ENCODE measurements around the gene HS3ST5. TPM values are rescaled to one million over a fixed set of nuclear protein-coding genes. Genes with fewer than 3 reads are reported as not detected.

HS3ST5 gene
- total and polyA plus RNA-seq, 7 donors, result 0.28 to 1.1 (median 0.36) TPM; not detected in 2

DNA sequence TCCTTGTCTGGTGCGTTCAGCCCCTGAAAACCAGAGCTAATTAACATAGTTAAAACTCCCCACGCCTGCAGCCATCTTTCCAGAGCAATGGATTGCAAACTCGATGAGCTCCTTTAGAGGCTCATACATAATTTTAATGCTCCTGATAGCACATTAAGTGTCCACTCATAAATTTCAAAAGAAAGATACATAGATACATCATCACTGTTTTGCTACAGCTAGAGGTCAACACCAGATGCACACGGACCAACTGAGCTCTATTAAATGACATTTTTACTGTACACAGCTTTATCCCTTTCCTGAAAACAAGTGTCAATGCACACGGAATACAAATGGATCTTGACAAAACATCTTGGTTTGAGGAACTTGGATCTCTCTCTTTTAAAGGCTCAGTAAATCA is 280.6 kb downstream of the HS3ST5 start:
- Histone ChIP-seq H3K27me3 (no peaks in the 10 kb centered on the region), H3K36me3 (no peaks in the 10 kb centered on the region), H3K4me3 (no peak overlapping the region), H3K27ac (no peak overlapping the region), H3K9me3 (no peaks in the 10 kb centered on the region), H3K4me1 (no peaks in the 10 kb centered on the region)
- TF ChIP-seq POLR2AphosphoS5 (IDR thresholded peaks at IDR 0.05) (no peak), EP300 (IDR thresholded peaks at IDR 0.05) (no peak), POLR2A (IDR thresholded peaks at IDR 0.05) (no peak)
- TF ChIP-seq, protein P1, sequence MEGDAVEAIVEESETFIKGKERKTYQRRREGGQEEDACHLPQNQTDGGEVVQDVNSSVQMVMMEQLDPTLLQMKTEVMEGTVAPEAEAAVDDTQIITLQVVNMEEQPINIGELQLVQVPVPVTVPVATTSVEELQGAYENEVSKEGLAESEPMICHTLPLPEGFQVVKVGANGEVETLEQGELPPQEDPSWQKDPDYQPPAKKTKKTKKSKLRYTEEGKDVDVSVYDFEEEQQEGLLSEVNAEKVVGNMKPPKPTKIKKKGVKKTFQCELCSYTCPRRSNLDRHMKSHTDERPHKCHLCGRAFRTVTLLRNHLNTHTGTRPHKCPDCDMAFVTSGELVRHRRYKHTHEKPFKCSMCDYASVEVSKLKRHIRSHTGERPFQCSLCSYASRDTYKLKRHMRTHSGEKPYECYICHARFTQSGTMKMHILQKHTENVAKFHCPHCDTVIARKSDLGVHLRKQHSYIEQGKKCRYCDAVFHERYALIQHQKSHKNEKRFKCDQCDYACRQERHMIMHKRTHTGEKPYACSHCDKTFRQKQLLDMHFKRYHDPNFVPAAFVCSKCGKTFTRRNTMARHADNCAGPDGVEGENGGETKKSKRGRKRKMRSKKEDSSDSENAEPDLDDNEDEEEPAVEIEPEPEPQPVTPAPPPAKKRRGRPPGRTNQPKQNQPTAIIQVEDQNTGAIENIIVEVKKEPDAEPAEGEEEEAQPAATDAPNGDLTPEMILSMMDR (IDR thresholded peaks at IDR 0.05), result no peak
- WGBS, 2 donors, result 69 to 75% methylated on average over 5 of the region's 5 CpGs
- no peak for DNase-seq
- intact Hi-C loops (cut with DNase I), result no loop called here

DNA sequence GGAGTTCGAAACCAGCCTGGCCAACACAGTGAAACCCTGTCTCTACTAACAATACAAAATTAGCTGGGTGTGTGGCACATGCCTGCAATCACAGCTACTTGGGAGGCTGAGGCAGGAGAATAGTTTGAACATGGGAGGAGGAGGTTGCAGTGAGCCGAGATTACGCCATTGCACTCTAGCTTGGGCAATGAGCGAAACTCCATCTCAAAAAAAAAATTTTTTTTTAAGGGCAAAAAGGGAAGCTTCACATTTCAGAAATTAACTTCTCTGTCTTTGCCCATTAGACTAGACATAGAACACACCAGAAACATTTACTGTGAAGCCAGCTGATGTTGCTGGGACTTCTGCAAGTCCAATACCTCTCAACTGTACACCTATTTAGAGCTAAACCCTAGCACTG is 281.1 kb downstream of the HS3ST5 start:
- TF ChIP-seq, protein P1 (IDR thresholded peaks at IDR 0.05), result no peak
- TF ChIP-seq POLR2A (IDR thresholded peaks at IDR 0.05), result no peak
- TF ChIP-seq POLR2AphosphoS5 (IDR thresholded peaks at IDR 0.05), result no peak
- WGBS, 2 donors, result 95 to 96% methylated on average over 4 of the region's 4 CpGs
- no peak overlapping the region for H3K4me3 ChIP-seq
- H3K27me3 ChIP-seq, result no peaks in the 10 kb centered on the region
- no peak for DNase-seq
- no peak overlapping the region for H3K27ac ChIP-seq
- H3K36me3 ChIP-seq, result no peaks in the 10 kb centered on the region
- no peaks in the 10 kb centered on the region for H3K9me3 ChIP-seq
- H3K4me1 ChIP-seq, result no peaks in the 10 kb centered on the region
- intact Hi-C loops (cut with DNase I), result no loop called here

DNA sequence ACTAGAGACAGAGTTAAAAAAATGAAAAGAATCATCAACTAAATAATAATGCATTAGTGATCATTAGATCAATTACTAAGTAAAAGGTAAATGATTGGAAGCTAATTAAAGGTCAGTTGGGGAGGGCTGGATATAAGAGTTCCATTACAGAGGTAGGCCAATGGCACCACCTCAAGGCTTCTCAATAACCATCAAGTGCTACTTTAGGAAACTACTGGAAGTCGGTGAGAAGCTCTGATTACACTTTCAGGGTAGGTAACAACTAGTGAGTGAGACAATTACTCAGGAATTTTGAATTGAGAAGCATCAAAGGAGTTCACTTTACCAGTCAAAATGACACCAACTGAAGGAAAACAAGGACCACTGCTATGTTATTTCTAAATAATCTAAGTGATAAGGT is 281.7 kb downstream of the HS3ST5 start:
- Histone ChIP-seq H3K27ac (no peak overlapping the region), H3K36me3 (no peaks in the 10 kb centered on the region), H3K27me3 (no peaks in the 10 kb centered on the region), H3K4me3 (no peak overlapping the region), H3K4me1 (no peaks in the 10 kb centered on the region), H3K9me3 (no peaks in the 10 kb centered on the region)
- TF ChIP-seq POLR2AphosphoS5 (IDR thresholded peaks at IDR 0.05), result no peak
- no peak for TF ChIP-seq POLR2A (IDR thresholded peaks at IDR 0.05)
- no peak for TF ChIP-seq EP300 (IDR thresholded peaks at IDR 0.05)
- TF ChIP-seq, protein P1 (IDR thresholded peaks at IDR 0.05), result no peak
- 60 to 65% methylated on average over 1 of the region's 1 CpG for WGBS, 2 donors
- DNase-seq, result no peak
- intact Hi-C loops (cut with DNase I), result no loop called here

DNA sequence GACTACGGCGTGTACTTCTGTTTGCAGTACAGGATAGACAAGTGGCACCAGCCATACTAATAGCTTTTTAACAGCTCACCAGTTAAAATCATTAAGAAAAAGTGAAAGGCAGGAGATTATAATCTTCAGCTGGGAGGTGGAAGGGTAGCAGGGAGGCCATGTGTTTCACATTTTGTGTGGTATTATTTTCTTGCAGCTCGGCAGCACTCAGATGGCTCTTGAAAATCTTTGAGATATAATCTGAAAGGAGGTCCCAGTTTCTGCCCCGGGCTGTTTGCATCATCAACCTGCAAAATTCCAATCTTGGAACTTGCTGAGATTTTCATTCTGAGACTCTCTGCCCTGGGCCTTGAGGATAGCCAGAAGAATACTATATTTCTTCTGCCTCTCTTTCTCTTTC is 284.4 kb downstream of the HS3ST5 start:
- H3K27me3 ChIP-seq, result no peaks in the 10 kb centered on the region
- 92 to 95% methylated on average over 4 of the region's 4 CpGs for WGBS, 2 donors
- no peak overlapping the region for H3K27ac ChIP-seq
- no peak for TF ChIP-seq EP300 (IDR thresholded peaks at IDR 0.05)
- TF ChIP-seq, protein P1 (IDR thresholded peaks at IDR 0.05), result no peak
- TF ChIP-seq POLR2AphosphoS5 (IDR thresholded peaks at IDR 0.05), result no peak
- TF ChIP-seq POLR2A (IDR thresholded peaks at IDR 0.05), result no peak
- no peaks in the 10 kb centered on the region for H3K4me1 ChIP-seq
- H3K36me3 ChIP-seq, result no peaks in the 10 kb centered on the region
- no peak overlapping the region for H3K4me3 ChIP-seq
- DNase-seq, result no peak
- H3K9me3 ChIP-seq, result no peaks in the 10 kb centered on the region
- intact Hi-C loops (cut with DNase I), result no loop called here

DNA sequence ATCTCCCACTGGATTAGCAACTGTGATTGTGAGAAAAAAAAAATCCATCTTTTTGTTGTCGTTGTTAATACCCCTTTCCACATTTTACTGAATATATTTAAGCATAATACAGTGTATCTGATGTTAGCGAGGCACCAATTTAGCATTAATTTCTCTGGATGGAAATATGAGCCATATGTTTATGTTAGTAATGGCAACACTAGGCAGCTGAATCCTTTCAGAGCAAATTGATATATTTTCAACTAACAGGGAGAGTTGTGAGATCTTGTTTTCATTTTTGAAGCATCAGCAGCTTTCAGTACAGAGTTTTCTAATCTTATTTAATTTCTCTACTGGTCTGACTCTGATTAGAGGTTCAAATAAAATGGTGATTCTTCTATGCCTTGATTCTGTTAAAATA is 287.1 kb downstream of the HS3ST5 start:
- no peaks in the 10 kb centered on the region for H3K27me3 ChIP-seq
- 69 to 82% methylated on average over 2 of the region's 2 CpGs for WGBS, 2 donors
- H3K4me1 ChIP-seq, result no peaks in the 10 kb centered on the region
- TF ChIP-seq, protein P1 (IDR thresholded peaks at IDR 0.05), result no peak
- TF ChIP-seq EP300 (IDR thresholded peaks at IDR 0.05), result no peak
- TF ChIP-seq POLR2AphosphoS5 (IDR thresholded peaks at IDR 0.05), result no peak
- TF ChIP-seq POLR2A (IDR thresholded peaks at IDR 0.05), result no peak
- no peaks in the 10 kb centered on the region for H3K36me3 ChIP-seq
- intact Hi-C loops (cut with DNase I), result no loop called here
- no peak for DNase-seq
- H3K4me3 ChIP-seq, result no peak overlapping the region
- H3K9me3 ChIP-seq, result no peaks in the 10 kb centered on the region
- no peak overlapping the region for H3K27ac ChIP-seq

Data from sigmoid colon (tissue), 7 donors.